Brain microvascular endothelial cell (primary cell): ENCODE measurements around the gene PTK6.

Experiments used
- DNase-seq: peaks from one replicate; pipeline ENCODE4 v3.0.0-alpha.2; 2020
- H3K27ac ChIP-seq: fragments of 250-450 bp; sonication (Bioruptor Pico); 2 replicates; pipeline ENCODE4 v1.5.1; 2020; ENCODE audit warnings: mild to moderate bottlenecking, moderate library complexity
- H3K27me3 ChIP-seq: fragments of 250-450 bp; sonication (Bioruptor Pico); replicated peaks from 2 replicates; pipeline ENCODE4 v1.5.1; 2020; ENCODE audit warnings: mild to moderate bottlenecking
- H3K36me3 ChIP-seq: fragments of 250-450 bp; sonication (Bioruptor Pico); replicated peaks from 2 replicates; pipeline ENCODE4 v1.5.1; 2020; ENCODE audit warnings: mild to moderate bottlenecking
- H3K4me3 ChIP-seq: 2 replicates; pipeline ENCODE4 v1.5.1; 2011; ENCODE audit warnings: low read depth, mild to moderate bottlenecking, control low read depth, low read length, moderate library complexity
- CTCF ChIP-seq: IDR thresholded peaks from 2 replicates; pipeline ENCODE4 v1.5.1; 2011; ENCODE audit warnings: low read depth, mild to moderate bottlenecking, moderate library complexity, low read length, control low read depth, inconsistent platforms; ENCODE audit errors: missing control alignments
- in situ Hi-C: cut with HindIII; loops from 2 replicates; pipeline ENCODE4 v1.10.0; 2017; ENCODE audit warnings: low sequenced_read_pairs, low pct_ligation_motif_present

Gene PTK6

GRCh38 chr20:63534427-63534830, 2.7 kb downstream of the PTK6 start:
- no peak for DNase-seq
- H3K36me3 ChIP-seq = no peaks in the 10 kb centered on the region
- no peak overlapping the region for H3K4me3 ChIP-seq
- TF ChIP-seq CTCF = no peak
- in situ Hi-C loops = no loop called here
- no peaks in the 10 kb centered on the region for H3K27me3 ChIP-seq
- no peak overlapping the region for H3K27ac ChIP-seq

- Histone ChIP-seq H3K36me3 (no peaks in the 10 kb centered on the region), H3K27ac (no peak overlapping the region), H3K27me3 (no peaks in the 10 kb centered on the region), H3K4me3 (no peak overlapping the region)
- no peak for TF ChIP-seq CTCF
- DNase-seq = no peak
- in situ Hi-C loops = no loop called here
These were observed 3.2 kb downstream of the PTK6 start for GRCh38 chr20:63533871-63534393.

GRCh38 chr20:63533388-63533787, 3.8 kb downstream of the PTK6 start:
- Histone ChIP-seq H3K27me3 (no peaks in the 10 kb centered on the region), H3K27ac (no peak overlapping the region), H3K4me3 (no peak overlapping the region), H3K36me3 (no peaks in the 10 kb centered on the region)
- no peak for DNase-seq
- TF ChIP-seq CTCF = no peak
- in situ Hi-C loops = no loop called here

GRCh38 chr20:63532449-63532971, 4.7 kb downstream of the PTK6 start:
- H3K4me3 ChIP-seq = no peak overlapping the region
- no peak overlapping the region for H3K27ac ChIP-seq
- TF ChIP-seq CTCF = no peak
- in situ Hi-C loops = no loop called here
- H3K36me3 ChIP-seq = no peaks in the 10 kb centered on the region
- no peaks in the 10 kb centered on the region for H3K27me3 ChIP-seq
- DNase-seq = no peak

GRCh38 chr20:63531686-63532448, 5.3 kb downstream of the PTK6 start:
- no peaks in the 10 kb centered on the region for H3K27me3 ChIP-seq
- no peaks in the 10 kb centered on the region for H3K36me3 ChIP-seq
- no peak overlapping the region for H3K4me3 ChIP-seq
- in situ Hi-C loops = no loop called here
- no peak for DNase-seq
- TF ChIP-seq CTCF = no peak
- H3K27ac ChIP-seq = no peak overlapping the region

- Histone ChIP-seq H3K27me3 (no peaks in the 10 kb centered on the region), H3K27ac (no peak overlapping the region), H3K36me3 (no peaks in the 10 kb centered on the region), H3K4me3 (no peak overlapping the region)
- in situ Hi-C loops = no loop called here
- DNase-seq = no peak
- no peak for TF ChIP-seq CTCF
These were observed 6.4 kb downstream of the PTK6 start for GRCh38 chr20:63530788-63531160.
